Transverse colon (tissue), 4 donors: ENCODE measurements around the gene INTS3. TPM values are rescaled to one million over a fixed set of nuclear protein-coding genes. Genes with fewer than 3 reads are reported as not detected.
"Not testable (repeated sequence)": the region's sequence is repeated elsewhere in the genome, so short reads cannot be mapped to it uniquely, and the experiment has no call there.

ENCODE experiments used
- DNase-seq: peaks from one replicate; pipeline ENCODE4 v3.0.0-alpha.2; 2019
- H3K27ac ChIP-seq, 4 donors: fragments of 200-600 bp; sonication (generic); 2 replicates each; pipeline ENCODE4 v1.5.1; 2016 to 2018; ENCODE audit warnings: inconsistent platforms in 4 of 4
- H3K27me3 ChIP-seq: fragments of 200-600 bp; sonication (generic); 2 replicates; pipeline ENCODE4 v1.5.1; 2017; ENCODE audit warnings: inconsistent platforms
- H3K36me3 ChIP-seq, 4 donors: fragments of 200-600 bp; sonication (generic); 2 replicates each; pipeline ENCODE4 v1.5.1; 2017 to 2019; ENCODE audit warnings: inconsistent platforms in 4 of 4
- H3K4me1 ChIP-seq, 4 donors: fragments of 200-600 bp; sonication (generic); 2 replicates each; pipeline ENCODE4 v1.5.1; 2017 to 2020; ENCODE audit warnings: inconsistent platforms in 4 of 4
- H3K4me3 ChIP-seq, 4 donors: fragments of 200-600 bp; sonication (generic); 1 replicate in 1 of 4; 2 replicates in 3 of 4; pipeline versions ENCODE4 v1.5.1 to v1.6.1; 2017 to 2019; ENCODE audit warnings: inconsistent platforms in 4 of 4
- H3K9me3 ChIP-seq, 2 donors: fragments of 200-600 bp; sonication (generic); 2 replicates each; pipeline ENCODE4 v1.5.1; 2017 to 2019; ENCODE audit warnings: inconsistent platforms in 2 of 2
- EP300 ChIP-seq: sonication (generic); formaldehyde crosslinking; IDR thresholded peaks from one replicate; pipeline ENCODE4 v1.6.1; 2017; ENCODE audit warnings: antibody characterized with exemption, low read depth
- POLR2A ChIP-seq: fragments of 450-650 bp; IDR thresholded peaks from one replicate; pipeline ENCODE4 v1.6.1; 2016; ENCODE audit warnings: antibody characterized with exemption, mild to moderate bottlenecking, moderate library complexity
- POLR2AphosphoS5 ChIP-seq, 3 donors: sonication (generic); formaldehyde crosslinking; IDR thresholded peaks; one replicate each; pipeline ENCODE4 v1.6.1; 2016; ENCODE audit warnings: antibody characterized with exemption in 3 of 3
- WGBS, 2 donors: methylation state at CpG; one replicate each; pipeline ENCODE4 v1.1.5; 2018; ENCODE audit warnings: low coverage in 1 of 2; 5-methylcytosine and 5-hydroxymethylcytosine counted together
- in situ Hi-C, 4 donors: fragments of 200-750 bp; cut with MboI; loops; one replicate each; pipeline versions ENCODE4 v1.15.0 to v1.15.1; 2017; ENCODE audit warnings: low sequenced_read_pairs in 3 of 4, low pct_ligation_motif_present in 1 of 4, low pct_unique_long_range_greater_than_20kb in 1 of 4
- intact Hi-C: fragments of 100-400 bp; cut with DNase I; formaldehyde crosslinking; loops from one replicate; pipeline ENCODE4 v1.15.1; 2023; ENCODE audit warnings: low total_unique reads
- total RNA-seq, 4 donors: library from RNA; depleted of rRNA; stranded (reverse); fragments of >200 nt; gene quantifications; one replicate each; pipeline ENCODE4 v1.1.0, GENCODE V29; 2016
- TF ChIP-seq, protein P1 (sequence below), 5 experiments: fragments of 200-600 bp in 3 of 5; fragments of 450-650 bp in 2 of 5; sonication (generic) in 3 of 5; IDR thresholded peaks; 1 replicate in 2 of 5; 2 replicates in 3 of 5; pipeline ENCODE4 v1.5.1; 2016 to 2017; ENCODE audit warnings: antibody characterized with exemption in 5 of 5, inconsistent platforms in 3 of 5, mild to moderate bottlenecking in 2 of 5, moderate library complexity in 1 of 5

INTS3 gene
- total RNA-seq, 4 donors from 2014 or later: 26.1 to 35.6 (median 28.0) TPM

DNA sequence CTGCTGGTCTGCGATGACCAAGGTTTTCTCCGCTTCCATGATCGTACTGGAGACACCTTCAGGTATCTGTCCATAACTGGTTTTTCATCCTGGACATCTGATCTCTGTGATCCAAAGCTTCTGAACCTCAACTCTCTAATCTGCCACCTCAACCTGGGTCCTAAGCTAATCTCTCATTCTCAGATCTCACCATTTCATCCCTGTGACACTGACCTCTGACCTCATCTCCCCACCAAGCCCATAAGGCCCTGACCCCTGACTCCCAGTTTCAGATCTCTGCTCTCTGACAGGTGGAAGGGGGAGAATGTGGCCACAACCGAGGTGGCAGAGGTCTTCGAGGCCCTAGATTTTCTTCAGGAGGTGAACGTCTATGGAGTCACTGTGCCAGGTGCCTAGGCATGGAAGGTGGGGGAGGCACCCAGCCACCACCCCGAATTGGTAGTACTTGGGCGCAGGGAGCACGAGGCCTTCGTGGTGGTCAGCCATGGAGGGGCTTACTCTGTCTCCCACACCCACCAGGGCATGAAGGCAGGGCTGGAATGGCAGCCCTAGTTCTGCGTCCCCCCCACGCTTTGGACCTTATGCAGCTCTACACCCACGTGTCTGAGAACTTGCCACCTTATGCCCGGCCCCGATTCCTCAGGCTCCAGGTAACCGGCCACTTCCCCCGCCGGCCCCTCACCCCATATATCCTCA, 51.1 kb downstream of the INTS3 start:
- H3K27me3 ChIP-seq: no peaks in the 10 kb centered on the region
- no peak for DNase-seq
- H3K36me3 ChIP-seq: no peaks in the 10 kb centered on the region
- H3K27ac ChIP-seq: no peak overlapping the region
- no peak overlapping the region for H3K4me3 ChIP-seq
- intact Hi-C loops (no loop called here), in situ Hi-C loops (loop anchor here in 1 of 4 donors (10.0 kb wide), 1 partner anchor 104 kb away; the partner anchor contains the start of genes ILF2 and NPR1)
- H3K9me3 ChIP-seq: no peaks in the 10 kb centered on the region
- 87% methylated on average over 16 of the region's 18 CpGs; no CpG with 5 or more reads in 1 of the 2 donors for WGBS, 2 donors
- peaks cover 21 to 42% (median 29%) of the 10 kb centered on the region in 4 donors for H3K4me1 ChIP-seq
- no peak for TF ChIP-seq POLR2AphosphoS5 (IDR thresholded peaks at IDR 0.05)
- TF ChIP-seq EP300: no peak
- TF ChIP-seq, protein P1, sequence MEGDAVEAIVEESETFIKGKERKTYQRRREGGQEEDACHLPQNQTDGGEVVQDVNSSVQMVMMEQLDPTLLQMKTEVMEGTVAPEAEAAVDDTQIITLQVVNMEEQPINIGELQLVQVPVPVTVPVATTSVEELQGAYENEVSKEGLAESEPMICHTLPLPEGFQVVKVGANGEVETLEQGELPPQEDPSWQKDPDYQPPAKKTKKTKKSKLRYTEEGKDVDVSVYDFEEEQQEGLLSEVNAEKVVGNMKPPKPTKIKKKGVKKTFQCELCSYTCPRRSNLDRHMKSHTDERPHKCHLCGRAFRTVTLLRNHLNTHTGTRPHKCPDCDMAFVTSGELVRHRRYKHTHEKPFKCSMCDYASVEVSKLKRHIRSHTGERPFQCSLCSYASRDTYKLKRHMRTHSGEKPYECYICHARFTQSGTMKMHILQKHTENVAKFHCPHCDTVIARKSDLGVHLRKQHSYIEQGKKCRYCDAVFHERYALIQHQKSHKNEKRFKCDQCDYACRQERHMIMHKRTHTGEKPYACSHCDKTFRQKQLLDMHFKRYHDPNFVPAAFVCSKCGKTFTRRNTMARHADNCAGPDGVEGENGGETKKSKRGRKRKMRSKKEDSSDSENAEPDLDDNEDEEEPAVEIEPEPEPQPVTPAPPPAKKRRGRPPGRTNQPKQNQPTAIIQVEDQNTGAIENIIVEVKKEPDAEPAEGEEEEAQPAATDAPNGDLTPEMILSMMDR (IDR thresholded peaks at IDR 0.05): no peak
- TF ChIP-seq POLR2A: no peak

DNA sequence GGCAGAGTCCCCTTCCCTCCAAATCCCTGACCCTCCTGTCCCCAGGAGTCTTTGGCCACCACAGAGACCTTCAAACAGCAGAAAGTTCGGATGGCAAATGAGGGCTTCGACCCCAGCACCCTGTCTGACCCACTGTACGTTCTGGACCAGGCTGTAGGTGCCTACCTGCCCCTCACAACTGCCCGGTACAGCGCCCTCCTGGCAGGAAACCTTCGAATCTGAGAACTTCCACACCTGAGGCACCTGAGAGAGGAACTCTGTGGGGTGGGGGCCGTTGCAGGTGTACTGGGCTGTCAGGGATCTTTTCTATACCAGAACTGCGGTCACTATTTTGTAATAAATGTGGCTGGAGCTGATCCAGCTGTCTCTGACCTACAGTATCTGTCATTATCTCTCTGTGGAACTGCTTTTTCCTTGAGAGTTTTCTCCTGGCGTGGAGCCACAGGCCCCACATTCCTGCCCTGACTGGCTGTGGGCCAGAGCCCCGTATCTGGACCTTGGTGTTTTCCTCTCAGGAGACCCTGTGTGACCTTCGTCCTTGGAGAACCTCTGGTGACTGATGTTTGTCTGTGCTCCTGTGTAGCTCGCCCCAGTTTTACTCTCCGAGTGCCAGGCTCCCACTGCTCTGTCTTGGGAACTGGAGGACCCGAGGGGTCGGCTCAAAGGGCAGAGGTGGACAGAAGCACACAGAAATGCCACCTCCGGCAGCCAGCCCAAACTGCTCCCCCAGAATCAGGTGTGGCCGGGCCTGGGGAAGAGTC, 52.1 kb downstream of the INTS3 start:
- H3K27me3 ChIP-seq: no peaks in the 10 kb centered on the region
- no peak overlapping the region for H3K4me3 ChIP-seq
- H3K9me3 ChIP-seq: no peaks in the 10 kb centered on the region
- in situ Hi-C loops (loop anchor here in 1 of 4 donors (10.0 kb wide), 1 partner anchor 105 kb away; the partner anchor contains the start of genes ILF2 and NPR1), intact Hi-C loops (no loop called here)
- H3K36me3 ChIP-seq: no peaks in the 10 kb centered on the region
- TF ChIP-seq, protein P1 (IDR thresholded peaks at IDR 0.05): no peak
- no peak for TF ChIP-seq POLR2A
- no peak for TF ChIP-seq POLR2AphosphoS5 (IDR thresholded peaks at IDR 0.05)
- TF ChIP-seq EP300: no peak
- peaks cover 17 to 36% (median 28%) of the 10 kb centered on the region in 4 donors for H3K4me1 ChIP-seq
- H3K27ac ChIP-seq: no peak overlapping the region
- WGBS, 2 donors: 76% methylated on average over 17 of the region's 17 CpGs; no CpG with 5 or more reads in 1 of the 2 donors
- no peak for DNase-seq

DNA sequence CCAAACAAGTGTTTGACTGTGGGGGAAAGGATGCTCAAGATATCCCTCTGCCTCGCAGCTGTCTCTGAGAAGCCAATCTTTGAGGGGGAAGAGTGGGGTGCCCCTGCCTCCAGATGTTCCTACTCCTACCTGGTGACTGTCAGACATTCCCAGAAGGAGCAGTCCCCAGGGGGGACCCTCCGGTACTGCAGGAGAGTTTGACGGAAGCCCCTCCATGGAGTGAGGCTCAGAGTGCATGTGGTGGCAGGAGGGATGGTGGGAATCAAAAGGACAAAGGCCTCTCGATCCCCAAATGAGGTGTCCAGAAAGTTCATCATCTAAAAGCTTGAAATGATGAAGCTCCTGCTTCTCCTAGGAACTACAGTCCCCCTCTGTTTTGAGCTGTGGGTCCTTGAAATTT, 52.7 kb downstream of the INTS3 start:
- in situ Hi-C loops (no loop called here), intact Hi-C loops (no loop called here)
- no peak for TF ChIP-seq POLR2A
- no peak for TF ChIP-seq POLR2AphosphoS5 (IDR thresholded peaks at IDR 0.05)
- TF ChIP-seq EP300: no peak
- TF ChIP-seq, protein P1 (IDR thresholded peaks at IDR 0.05): no peak

DNA sequence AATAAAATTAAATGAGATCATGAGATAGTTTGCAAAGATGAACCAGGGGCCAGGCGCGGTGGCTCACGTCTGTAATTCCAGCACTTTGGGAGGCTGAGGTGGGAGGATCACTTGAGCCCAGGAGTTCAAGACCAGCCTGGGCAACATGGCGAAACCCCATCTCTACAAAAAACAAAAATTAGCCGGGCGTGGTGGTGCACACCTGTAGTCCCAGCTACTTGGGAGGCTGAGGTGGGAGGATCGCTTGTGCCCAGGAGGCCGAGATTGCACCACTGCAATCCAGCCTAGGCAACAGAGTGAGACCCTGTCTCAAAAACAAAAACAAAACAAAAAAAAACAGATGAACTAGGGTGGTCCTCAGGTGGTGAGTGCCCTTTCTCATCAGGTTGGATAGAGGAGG, 54.8 kb downstream of the INTS3 start:
- DNase-seq, H3K9me3 ChIP-seq, H3K27me3 ChIP-seq, H3K36me3 ChIP-seq, intact Hi-C loops, in situ Hi-C loops: not testable (repeated sequence)
- WGBS, 2 donors: 89% methylated on average over 8 of the region's 8 CpGs
- peak overlapping the region in 2 of 4 donors; percentile 56 to 88 for H3K4me3 ChIP-seq
- peak overlapping the region; percentile 95 to 99 (median 97) for H3K27ac ChIP-seq
- H3K4me1 ChIP-seq: peaks cover 10 to 15% (median 14%) of the 10 kb centered on the region in 4 donors

More for the DNA sequence above, 52.7 kb downstream of the INTS3 start:
- no peak for DNase-seq
- Histone ChIP-seq H3K9me3 (no peaks in the 10 kb centered on the region), H3K27me3 (no peaks in the 10 kb centered on the region), H3K36me3 (no peaks in the 10 kb centered on the region), H3K4me3 (no peak overlapping the region), H3K27ac (no peak overlapping the region), H3K4me1 (peaks cover 17 to 33% (median 28%) of the 10 kb centered on the region in 4 donors)
- 82% methylated on average over 4 of the region's 4 CpGs; no CpG with 5 or more reads in 1 of the 2 donors for WGBS, 2 donors
